ENCODE measurements around the gene B3GNT5.

GRCh38 chr3:183284570-183284969 lies 31.5 kb downstream of the B3GNT5 start:
- TF ChIP-seq CTCF (IDR thresholded peaks at IDR 0.05) (no peak), ZNF138 (CRISPR knock-in tag; conservative IDR thresholded peaks at IDR 0.05) (no peak)
